ENCODE results near the gene GHRHR.
A peak's percentile ranks its signal among the peaks of the same experiment; 100 is the strongest.

GHRHR gene

DNA sequence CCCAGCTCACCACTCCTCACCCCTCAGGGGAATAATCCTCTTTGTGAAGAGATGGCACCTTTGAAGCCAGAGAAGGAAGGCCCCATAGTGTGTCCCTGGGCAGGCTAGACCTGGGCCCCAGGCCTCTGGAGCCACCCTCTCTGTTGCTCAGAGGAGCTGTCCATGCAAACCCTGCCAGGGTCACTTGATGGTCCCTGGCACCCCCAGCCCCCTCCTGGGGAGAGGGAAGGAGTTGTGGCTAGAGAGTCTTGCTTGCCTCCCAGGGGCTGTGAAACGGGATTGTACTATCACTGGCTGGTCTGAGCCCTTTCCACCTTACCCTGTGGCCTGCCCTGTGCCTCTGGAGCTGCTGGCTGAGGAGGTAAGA, 5.8 kb downstream of the GHRHR start:
- DNase-seq = no peak

DNA sequence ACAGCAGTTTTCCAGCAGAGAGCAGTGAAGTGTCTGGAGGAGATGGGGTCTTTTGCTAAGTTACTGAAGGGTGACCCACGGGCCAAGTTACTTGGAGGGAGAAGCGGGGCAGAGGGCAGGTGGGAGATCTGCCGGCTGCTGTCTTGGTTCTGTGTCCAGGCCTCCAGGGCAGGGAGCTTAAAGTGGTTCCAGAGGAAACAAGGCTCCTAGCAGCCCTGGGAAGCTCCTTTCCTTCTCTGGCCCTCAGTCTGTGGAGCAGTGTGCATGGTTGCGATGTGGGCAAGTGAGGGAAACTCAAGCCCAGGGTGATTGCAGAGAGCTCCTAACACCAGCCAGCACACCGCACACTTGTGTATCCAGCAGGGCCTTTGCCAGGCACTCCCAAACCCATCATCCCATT, 6.3 kb downstream of the GHRHR start:
- DNase-seq = no peak

DNA sequence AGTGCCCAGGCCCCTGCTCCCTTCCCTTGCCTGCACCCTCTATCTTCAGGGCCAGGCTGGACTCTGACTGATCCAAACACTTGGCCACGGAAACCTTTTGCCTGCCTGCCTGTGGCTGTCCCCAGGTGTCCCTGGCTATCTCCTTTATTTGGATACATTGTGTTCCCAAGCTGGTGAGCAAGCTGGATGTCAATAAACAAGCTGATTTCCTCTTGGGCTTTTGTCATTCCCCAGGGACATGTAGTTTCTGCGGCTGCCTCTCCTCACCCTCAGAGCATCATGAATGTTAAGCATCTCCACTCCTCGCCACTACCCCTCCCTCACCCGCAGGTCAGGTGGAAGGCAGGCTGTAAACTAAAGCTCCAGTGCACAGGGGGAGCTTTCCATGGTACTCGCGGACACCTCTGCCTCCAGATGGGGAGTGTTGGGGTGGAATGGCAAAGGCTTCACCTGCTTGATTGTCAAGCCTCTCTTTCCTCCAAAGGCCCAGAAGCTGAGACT, 6.9 kb downstream of the GHRHR start:
- no peak for DNase-seq

DNA sequence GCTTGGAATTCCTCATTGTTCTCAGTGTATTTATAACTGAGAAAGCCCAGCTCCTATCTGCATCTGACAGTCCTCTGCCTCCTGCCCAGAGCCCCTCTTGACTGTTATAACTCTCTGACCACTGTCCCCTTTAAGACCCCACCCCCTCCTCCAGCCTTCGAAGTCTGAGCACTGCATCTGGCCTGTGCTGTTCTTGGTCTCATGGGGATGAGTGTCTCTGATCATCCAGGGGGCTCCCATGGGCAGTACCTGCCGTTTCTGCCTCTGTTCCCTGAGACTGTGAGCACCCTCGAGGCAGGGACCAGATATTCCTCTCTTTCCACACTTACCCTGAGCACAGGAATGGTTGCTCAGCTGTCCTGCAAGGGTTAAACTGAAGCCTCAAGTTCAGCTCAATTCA, 7.7 kb downstream of the GHRHR start:
- no peak for DNase-seq

DNA sequence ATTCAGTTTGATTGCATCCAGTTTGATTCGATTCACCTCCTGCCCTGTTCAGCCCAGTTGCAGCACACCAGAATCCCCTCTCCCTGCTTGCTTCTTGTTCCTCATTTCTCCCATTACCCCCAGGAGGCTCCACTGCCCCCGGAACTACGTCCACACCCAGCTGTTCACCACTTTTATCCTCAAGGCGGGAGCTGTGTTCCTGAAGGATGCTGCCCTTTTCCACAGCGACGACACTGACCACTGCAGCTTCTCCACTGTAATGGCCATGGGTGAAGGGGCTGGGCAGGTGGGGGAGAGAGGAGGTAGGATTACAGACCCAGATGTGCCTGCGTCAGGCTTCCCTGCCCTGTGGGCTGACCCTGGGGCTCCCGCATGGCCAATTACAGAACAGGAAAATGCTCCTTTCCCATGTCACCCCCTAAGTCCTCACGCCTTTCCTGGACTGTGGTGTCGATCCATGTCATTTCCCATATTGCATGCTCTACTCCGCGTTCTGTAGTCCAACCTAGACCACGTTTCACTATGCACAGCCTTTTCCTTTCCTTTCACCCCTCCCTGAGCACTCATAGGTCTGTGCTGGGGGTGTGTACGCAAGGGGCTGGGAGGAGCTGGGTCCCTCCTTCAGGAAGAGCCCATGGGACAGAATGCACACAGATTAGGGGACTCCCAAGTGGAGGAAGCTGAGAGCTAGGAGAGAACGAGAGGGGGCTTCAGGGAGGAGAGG, 8.2 kb downstream of the GHRHR start:
- DNase-seq = no peak

DNA sequence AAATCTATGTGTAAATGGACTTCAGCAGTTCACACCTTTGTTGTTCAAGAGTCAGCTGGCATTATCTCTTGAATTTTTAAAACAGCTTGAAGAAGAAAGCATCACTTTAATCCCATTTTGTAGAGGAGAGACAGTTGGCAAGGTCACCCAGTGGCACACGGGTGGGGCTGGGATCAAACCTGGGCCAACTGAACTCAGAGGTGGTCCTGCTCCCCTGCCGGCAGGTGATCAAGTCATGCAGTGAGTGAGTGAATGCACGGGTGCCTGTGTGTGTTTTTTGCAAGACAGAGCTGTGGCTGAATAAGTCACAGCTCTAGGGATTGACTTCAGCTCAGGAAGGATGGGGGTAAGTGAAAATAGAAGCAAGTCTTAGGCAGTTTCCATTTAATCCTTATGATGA, 9.5 kb downstream of the GHRHR start:
- DNase-seq = no peak

DNA sequence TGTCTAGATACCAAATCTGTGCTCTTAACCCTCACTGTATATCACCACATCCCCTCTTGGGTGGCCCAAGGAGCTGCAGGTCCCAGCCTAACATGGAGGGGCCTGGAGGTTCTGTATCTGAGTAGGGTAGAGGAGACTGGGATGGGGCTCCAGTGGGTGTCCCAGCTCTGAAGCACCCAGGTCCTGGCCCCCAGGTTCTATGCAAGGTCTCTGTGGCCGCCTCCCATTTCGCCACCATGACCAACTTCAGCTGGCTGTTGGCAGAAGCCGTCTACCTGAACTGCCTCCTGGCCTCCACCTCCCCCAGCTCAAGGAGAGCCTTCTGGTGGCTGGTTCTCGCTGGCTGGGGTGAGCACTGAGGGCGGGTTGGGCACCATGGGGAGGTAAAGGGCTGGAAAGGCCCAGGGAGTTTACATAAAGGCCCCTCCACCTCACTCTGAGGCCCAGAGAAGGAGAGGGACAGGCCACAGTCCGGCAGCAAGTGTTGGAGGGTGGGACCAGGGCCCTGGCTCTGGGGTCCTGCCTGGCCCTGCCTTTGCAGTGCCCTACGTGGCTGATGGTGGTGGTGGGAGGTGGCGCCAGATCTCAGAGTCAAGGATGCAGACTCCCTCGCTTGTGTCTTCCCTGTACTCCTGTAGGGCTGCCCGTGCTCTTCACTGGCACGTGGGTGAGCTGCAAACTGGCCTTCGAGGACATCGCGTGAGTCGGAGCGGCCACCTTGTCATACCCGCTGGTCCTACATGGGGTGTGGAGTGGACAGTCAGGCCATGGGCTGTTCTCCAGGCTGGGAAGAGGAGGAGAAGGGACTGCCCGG, 10.2 kb downstream of the GHRHR start:
- DNase-seq = no peak

DNA sequence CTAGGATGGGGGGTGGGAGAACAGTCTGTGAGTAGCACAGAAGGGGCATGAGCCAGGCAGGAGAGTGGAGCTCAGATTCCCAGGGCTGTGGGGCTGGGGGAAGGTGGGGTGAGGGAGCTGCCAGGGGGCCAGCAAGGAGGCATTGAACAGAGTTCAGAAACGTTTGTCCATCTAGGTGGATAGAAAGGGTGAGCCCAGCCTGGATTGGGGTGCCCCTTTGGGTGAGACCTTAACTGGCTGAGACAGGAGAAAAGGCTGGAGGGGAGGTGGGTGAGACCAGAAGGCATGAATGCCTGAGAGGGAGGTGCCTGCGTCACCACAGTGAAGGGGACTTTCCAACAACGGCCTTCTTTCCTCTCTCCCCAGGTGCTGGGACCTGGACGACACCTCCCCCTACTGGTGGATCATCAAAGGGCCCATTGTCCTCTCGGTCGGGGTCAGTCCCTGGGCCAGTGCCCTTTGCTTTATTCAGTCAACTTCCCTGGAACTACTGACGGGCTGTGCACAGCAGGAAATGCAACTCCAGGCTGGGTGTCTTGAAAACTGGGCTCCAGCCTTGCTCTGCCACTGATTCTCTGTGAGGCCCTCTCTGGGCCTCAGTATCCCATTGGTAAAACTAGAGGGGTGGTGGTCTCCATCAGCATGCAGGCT, 11.0 kb downstream of the GHRHR start:
- no peak for DNase-seq

DNA sequence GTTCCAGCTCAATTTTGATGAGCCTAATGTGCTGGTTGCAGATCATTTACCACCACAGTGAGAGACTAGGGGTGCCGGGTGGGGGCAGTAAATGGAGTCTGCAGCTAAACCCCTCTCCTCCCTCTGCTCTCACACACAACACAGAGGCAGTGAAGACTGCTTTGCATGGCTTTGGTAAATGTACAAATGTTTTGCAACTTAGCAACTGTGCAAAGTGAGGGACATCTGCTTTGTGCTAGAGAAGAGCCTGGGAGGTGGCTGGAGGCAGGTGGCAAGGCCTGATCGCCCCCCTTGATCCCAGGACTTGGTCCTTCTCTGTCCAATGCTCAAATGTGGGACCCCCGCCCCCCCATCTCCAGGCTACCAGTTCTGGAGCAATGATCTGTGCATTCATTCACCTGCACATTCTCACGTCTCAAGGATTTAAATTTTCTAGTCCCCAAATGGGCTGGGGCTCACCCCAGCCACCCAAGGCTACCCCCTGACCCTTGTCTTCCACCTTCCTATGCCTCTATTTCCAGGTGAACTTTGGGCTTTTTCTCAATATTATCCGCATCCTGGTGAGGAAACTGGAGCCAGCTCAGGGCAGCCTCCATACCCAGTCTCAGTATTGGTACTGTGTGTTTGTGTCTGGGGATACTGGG, 11.6 kb downstream of the GHRHR start:
- DNase-seq = no peak

DNA sequence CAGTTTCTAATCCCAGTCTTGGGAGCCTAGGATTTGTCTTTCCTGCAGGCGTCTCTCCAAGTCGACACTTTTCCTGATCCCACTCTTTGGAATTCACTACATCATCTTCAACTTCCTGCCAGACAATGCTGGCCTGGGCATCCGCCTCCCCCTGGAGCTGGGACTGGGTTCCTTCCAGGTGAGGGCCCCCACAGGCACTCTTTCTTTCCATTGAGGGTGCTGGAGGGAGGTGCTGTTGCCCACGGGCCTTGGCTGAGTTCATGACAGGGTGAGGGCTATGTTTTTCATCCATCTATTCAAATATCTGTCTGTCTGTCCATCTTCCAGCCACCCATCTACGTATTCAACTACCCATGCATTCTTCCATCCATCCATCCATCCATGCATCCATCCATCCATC, 12.6 kb downstream of the GHRHR start:
- no peak for DNase-seq

DNA sequence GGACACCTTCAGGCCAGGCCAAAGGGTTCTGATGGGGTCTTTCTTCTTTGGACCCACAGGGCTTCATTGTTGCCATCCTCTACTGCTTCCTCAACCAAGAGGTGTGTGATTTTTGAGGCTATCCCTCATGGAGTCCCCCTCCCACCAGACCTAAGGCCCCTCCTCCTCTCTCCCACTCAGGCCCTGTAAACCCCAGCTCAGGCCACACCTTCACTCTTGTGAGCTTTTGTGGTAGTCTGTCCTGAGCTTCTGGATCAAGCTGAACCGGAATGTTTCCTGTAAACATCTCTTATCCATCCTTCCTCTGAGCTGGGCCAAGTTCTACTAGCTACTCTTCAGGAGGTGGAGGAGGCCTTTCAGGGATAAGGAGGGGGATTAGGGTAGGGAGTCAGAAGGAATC, 13.5 kb downstream of the GHRHR start:
- DNase-seq = no peak

DNA sequence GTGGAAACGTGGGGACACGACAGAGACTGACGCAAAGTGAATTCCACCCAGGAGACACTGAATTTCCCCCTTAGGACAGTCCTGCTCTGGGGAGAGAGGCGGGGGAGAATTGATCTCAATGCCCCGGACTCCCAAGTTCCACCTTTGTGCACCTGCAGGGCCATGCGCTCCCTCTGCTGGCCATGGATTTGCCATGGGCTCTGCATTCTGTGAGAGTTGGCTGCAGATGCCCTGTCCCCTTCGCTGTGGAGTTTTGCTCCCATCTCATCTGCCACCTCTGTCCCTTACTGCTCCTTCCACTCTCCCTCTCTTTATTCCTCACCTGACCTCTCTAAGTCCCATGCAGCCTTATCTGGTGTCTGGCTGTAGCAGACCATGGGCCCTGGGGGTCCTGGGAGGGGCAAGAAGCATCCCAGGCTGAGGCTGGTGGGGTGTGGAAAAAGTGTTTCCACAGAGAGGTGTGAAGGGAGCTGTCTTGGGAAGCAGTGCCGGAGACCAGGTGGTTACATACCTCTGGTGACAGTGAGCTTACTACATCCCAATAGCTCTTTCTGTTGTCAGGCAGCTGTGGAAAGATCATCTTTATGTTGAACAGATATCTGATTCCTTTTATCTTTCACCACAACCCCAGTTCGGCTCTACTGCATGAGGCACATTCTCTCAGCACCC, 14.3 kb downstream of the GHRHR start:
- no peak for DNase-seq

DNA sequence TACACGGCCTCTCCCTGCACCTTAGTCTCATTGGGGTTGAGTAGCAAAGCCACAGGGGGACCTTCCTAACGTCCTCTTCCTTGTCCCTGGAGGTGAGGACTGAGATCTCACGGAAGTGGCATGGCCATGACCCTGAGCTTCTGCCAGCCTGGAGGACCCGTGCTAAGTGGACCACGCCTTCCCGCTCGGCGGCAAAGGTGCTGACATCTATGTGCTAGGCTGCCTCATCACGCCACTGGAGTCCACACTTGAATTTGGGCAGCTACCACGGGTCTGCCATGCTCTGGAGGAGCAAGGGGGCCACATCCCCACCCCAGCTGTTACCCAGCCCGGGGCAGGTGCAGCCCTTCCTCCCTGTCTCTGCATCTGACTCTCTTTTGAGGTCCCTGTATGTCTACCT, 15.3 kb downstream of the GHRHR start:
- no peak for DNase-seq

DNA sequence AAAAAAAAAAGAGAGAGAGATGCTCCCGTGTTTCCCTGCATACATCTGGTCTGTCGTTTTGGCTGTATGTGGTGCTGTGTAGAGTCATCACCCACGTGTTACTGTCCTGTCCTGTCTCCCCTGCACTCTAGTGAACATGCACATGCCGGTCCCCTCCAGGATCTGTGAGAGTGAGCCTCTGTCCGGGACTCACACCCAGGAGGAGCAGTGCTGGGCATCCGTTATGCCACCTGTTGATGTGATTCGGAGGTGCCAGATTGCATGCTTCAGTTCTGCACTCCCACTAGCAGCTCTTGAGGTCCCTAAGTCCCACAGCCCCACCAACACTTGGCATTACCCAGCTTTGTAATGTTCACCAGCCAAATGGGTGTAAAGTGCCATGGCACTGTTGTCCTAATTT, 16.4 kb downstream of the GHRHR start:
- no peak for DNase-seq

DNA sequence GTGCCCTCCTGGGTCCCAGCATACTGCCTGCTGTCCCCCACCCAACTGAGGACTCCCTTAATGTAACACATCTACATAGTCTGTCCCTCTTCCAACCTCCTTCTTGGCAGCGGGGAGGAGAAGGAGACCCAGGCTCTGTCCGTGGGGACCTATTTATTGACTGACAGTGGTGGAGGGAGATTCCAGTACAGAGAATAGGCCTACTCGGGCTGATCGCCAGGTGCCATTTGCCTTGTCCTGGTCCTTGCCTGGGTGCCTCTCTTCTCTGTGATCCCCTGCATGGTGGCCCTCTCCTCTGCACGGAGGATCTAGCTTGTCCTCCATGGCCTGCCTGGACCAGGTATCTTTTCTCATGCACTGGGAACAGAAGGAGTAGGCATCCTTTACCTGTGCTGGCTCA, 17.0 kb downstream of the GHRHR start:
- no peak for DNase-seq

DNA sequence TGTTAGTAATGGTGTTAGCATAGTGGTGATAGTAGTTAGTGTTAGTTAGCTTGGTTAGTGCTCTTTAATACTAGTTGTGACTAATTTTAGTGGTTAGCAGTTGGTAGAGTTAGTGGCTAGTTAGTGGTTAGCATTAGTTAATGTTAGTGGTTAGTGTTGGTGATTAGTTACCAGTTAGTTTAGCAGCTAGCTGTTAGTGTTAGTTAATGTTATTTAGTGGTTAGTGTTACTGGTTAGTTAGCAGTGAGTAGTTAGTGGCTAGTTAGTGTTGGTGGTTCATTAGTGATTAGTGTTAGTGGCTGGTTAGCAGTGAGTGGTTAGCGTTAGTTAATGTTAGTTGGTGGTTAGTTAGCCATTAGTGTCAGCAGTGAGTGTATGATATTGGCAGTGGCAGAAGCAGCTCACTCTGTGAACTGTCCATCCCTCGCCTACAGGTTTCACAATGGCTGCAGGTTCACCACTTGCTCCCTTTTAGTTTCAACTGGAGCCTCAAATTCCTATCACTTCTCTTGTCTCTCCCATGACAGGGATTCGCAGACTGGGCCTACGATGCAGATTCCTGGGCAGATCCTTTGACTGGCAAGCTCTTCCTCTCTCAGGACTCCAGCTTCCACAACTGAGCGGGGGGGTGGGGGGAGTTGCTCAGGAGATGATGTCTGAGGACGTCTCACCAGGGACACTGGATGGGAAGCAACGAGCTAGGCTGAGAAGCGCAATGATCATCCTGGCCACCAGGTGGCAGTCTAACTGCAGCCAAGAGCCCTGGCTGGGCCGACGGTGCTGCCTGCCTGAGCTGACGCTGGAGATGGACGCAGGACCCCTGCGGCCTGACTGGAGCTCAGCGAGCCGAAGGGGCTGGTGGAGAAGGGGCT, 19.5 kb downstream of the GHRHR start:
- DNase-seq = peak; percentile 29 to 64

DNA sequence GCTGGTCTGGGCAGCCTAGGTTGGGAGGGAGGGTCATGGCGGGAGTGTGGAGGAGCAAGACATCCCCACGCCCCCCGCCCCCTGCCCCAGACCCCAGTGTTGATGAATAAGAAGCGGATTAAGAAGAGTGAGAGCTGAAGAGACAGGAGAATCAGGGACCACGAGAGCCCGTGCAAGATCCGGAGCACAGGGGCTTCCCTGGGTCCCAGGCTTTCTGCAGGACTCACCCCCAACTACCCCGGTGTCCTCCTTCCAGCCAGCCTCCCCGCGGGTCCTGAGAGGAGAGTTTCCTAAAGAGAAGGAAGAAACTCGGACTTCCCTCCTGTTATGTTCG, 20.1 kb downstream of the GHRHR start:
- no peak for DNase-seq

DNA sequence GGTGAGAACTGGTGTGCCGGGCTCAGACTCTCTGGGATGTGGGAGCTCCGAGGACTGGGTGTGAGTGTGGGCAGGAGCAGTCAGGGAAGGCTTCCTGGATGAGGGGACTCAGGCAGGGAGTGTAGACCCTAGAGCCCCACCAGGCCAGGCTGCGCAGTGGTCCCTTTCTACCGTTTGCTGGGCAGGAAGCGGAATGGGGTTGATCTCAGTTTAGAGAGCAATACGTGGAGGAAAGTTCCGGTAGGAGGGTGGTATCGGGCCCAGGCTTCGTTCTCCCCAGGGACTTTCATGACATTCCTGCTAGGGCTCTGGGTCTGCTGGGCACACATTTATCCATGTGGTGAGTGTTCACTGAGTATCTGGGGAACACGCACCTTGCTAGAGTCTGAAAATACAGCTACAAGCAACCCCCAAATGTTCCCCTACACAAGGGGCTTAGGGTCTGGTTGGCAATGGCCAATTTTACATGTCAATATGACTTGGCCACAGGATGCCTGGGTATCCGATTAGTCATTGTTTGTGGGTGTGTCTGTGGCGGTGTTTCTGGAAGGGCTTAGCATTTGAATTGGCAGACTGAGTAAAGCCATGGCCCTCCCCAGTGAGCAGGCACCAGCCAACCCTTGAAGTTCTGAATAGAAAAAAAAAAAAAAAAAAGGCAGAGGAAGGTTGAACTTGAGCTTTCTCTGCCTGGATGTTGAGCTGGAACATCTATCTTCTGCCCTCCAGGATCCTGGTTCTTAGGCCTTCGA, 20.8 kb downstream of the GHRHR start:
- DNase-seq = peak in 1 of 2 donors; percentile 5

DNA sequence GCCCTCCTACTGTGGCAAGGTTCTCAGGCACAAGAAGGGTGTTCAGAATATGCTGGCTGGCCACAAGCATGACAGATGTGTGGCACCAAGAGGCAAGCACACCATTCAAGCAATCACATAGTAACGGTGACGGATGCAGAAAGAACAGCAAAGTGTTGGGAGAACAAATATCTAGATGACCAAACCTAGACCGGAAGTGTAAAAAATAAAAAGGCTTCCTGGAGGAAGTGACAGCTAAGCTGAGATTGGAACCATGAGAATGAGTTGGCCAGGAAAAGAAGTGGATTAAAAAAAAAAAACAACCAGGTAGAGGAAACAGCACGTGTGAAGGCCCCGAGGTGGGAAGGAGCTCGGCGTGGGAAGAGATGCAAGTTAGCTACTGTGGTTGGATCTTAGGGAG, 22.0 kb downstream of the GHRHR start:
- no peak for DNase-seq

DNA sequence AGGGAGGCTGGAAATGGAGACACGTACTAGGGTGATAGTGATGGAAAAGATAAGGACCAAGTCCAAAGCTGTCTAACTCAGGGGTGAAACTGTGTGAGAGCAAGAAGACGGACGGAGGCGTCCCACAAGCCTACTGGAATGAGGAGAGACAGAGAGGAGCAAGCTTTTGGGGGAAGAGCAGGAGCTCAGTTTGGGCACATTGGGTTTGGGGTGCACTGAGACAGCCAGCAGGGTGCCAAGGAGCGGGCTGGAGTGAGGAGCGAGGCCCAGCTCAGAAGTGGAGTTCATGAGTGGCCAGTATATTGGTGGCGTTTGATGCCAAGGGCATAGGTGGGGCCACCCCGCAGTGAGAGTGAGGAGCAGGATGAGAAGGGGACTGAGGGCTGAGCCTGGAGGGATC, 22.6 kb downstream of the GHRHR start:
- no peak for DNase-seq

DNA sequence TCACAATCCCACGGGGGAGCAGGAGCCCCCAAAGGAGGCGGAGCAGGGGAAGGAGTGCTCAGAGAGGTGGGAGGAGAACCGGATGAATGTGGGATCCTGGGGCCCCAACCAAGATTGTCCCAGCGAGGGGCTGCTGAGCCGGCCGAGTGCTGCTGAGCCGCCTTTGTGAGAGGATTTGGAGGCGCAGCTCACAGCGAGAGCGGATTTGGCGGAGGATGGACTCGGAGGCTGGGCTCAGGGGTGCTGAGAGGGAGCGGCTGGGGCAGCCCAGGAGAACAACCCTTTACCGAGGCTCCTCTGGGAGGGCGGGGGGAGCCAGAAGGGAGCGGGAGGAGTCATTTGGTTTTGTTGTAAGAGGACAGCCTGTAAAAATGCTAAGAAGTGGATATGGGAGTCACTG, 23.0 kb downstream of the GHRHR start:
- no peak for DNase-seq
